KMS-11 (cell line): ENCODE measurements around the gene MAGEA1.
"Not testable (repeated sequence)": the region's sequence is repeated elsewhere in the genome, so short reads cannot be mapped to it uniquely, and the experiment has no call there.

Experiments
- H2AFZ ChIP-seq: fragments of 200-600 bp; sonication (generic); 2 replicates; pipeline ENCODE4 v1.6.1; 2016; ENCODE audit warnings: antibody characterized with exemption, mixed run types, low read depth
- H3K27ac ChIP-seq: fragments of 200-600 bp; sonication (generic); 2 replicates; pipeline ENCODE4 v1.6.1; 2016; ENCODE audit warnings: mild to moderate bottlenecking, mixed run types
- H3K27me3 ChIP-seq: fragments of 200-600 bp; sonication (generic); 2 replicates; pipeline ENCODE4 v1.6.1; 2017; ENCODE audit warnings: mild to moderate bottlenecking, low read depth, mixed run types, moderate library complexity; ENCODE audit not compliant: insufficient read depth
- H3K36me3 ChIP-seq: fragments of 200-600 bp; sonication (generic); 2 replicates; pipeline ENCODE4 v1.6.1; 2017; ENCODE audit warnings: mild to moderate bottlenecking, mixed run types; ENCODE audit not compliant: insufficient read depth
- H3K4me1 ChIP-seq: fragments of 200-600 bp; sonication (generic); 2 replicates; pipeline ENCODE4 v1.6.1; 2016; ENCODE audit warnings: mild to moderate bottlenecking, low read depth, mixed run types; ENCODE audit not compliant: poor library complexity, severe bottlenecking
- H3K4me2 ChIP-seq: fragments of 200-600 bp; sonication (generic); 2 replicates; pipeline ENCODE4 v1.7.0; 2016; ENCODE audit warnings: mild to moderate bottlenecking, mixed run types
- H3K4me3 ChIP-seq: fragments of 200-600 bp; sonication (generic); IDR thresholded peaks from 2 replicates; pipeline ENCODE4 v1.6.1; 2017; ENCODE audit warnings: low read depth, low read length, mixed read lengths; ENCODE audit not compliant: insufficient read depth
- H3K79me2 ChIP-seq: fragments of 200-600 bp; sonication (generic); 2 replicates; pipeline ENCODE4 v1.6.1; 2016; ENCODE audit warnings: low read depth, mixed run types; ENCODE audit not compliant: insufficient read depth
- H3K9ac ChIP-seq: fragments of 200-600 bp; sonication (generic); 2 replicates; pipeline ENCODE4 v1.6.1; 2016; ENCODE audit warnings: mild to moderate bottlenecking, mixed run types
- H4K20me1 ChIP-seq: fragments of 200-600 bp; sonication (generic); 2 replicates; pipeline ENCODE4 v1.6.1; 2016; ENCODE audit warnings: mild to moderate bottlenecking, mixed run types; ENCODE audit not compliant: insufficient read depth
- TF ChIP-seq, protein P1 (sequence below): fragments of 200-600 bp; sonication (generic); conservative IDR thresholded peaks from 2 replicates; pipeline ENCODE4 v1.6.1; 2017; ENCODE audit warnings: low read depth, mild to moderate bottlenecking, antibody characterized with exemption, low read length, moderate library complexity, mixed read lengths

Gene MAGEA1

GRCh38 chrX:153179131-153179530 is at the start of gene MAGEA1:
MAGEA1 (plus strand) TSS chrX:153179284; CDS start chrX:153182390, 3,106 bp downstream.
- Histone ChIP-seq H3K27me3 (no peaks in the 10 kb centered on the region), H3K36me3 (no peaks in the 10 kb centered on the region), H3K4me2 (no peak within 1 kb of the TSS), H4K20me1 (no peaks in the 10 kb centered on the region), H3K4me3 (no peak within 1 kb of the TSS), H3K9ac (no peak within 1 kb of the TSS), H3K79me2 (no peaks in the 10 kb centered on the region), H3K27ac (no peak within 1 kb of the TSS), H3K4me1 (no peaks in the 10 kb centered on the region), H2AFZ (no peak within 1 kb of the TSS)
- TF ChIP-seq, protein P1, sequence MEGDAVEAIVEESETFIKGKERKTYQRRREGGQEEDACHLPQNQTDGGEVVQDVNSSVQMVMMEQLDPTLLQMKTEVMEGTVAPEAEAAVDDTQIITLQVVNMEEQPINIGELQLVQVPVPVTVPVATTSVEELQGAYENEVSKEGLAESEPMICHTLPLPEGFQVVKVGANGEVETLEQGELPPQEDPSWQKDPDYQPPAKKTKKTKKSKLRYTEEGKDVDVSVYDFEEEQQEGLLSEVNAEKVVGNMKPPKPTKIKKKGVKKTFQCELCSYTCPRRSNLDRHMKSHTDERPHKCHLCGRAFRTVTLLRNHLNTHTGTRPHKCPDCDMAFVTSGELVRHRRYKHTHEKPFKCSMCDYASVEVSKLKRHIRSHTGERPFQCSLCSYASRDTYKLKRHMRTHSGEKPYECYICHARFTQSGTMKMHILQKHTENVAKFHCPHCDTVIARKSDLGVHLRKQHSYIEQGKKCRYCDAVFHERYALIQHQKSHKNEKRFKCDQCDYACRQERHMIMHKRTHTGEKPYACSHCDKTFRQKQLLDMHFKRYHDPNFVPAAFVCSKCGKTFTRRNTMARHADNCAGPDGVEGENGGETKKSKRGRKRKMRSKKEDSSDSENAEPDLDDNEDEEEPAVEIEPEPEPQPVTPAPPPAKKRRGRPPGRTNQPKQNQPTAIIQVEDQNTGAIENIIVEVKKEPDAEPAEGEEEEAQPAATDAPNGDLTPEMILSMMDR = no peak

DNA sequence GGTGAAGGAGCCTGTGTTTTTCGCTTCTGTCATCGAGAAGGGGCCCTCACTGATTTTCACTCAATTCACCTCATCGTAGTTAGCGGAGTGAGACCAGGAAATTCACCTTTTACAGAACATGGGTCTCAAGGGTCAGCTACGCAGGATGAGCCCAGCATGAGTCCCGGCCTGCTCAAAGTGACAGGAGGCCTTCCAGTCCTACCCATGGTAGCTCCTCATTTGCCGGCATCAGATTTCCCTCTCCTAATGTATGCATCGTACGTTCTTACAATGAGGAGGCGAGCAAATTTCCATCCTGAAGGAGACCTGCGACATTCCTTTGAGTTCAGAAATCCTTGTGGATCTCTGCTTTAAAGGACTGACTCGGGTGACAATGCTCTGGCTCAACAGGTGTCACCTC is 46.2 kb upstream of the MAGEA1 start:
- not testable (repeated sequence) for H2AFZ ChIP-seq, H3K4me2 ChIP-seq, H4K20me1 ChIP-seq, H3K79me2 ChIP-seq, H3K27ac ChIP-seq, H3K27me3 ChIP-seq, H3K9ac ChIP-seq, H3K4me3 ChIP-seq, H3K36me3 ChIP-seq, H3K4me1 ChIP-seq

DNA sequence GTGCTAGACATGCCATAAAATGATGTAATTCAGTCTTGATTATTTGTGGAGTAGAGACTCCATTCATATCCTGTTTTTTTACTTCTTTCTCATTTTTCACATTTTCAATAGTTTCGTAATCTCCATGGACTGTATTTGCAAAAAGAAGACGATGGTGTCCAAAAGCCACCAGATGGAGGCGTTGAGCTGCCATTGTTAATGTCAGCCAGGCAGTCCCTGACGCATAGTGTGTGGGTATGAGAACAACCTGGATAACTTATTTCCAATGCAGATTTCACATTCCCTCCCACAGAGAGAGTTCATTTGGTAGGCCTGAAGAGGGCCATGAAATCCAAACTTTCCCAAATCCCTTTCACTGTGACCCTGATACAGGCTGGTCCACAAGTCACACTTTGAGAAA is 40.0 kb upstream of the MAGEA1 start:
- H3K36me3 ChIP-seq = not testable (repeated sequence)

GRCh38 chrX:153146288-153146687 is 32.8 kb upstream of the MAGEA1 start:
- not testable (repeated sequence) for H3K4me3 ChIP-seq, H4K20me1 ChIP-seq, H3K9ac ChIP-seq, H3K4me2 ChIP-seq, H3K79me2 ChIP-seq, H3K27ac ChIP-seq, H2AFZ ChIP-seq, H3K36me3 ChIP-seq, H3K4me1 ChIP-seq, H3K27me3 ChIP-seq

More for the DNA sequence above, 40.0 kb upstream of the MAGEA1 start:
- not testable (repeated sequence) for H2AFZ ChIP-seq, H3K4me1 ChIP-seq, H3K4me2 ChIP-seq, H3K9ac ChIP-seq, H3K27me3 ChIP-seq, H3K27ac ChIP-seq, H3K79me2 ChIP-seq, H4K20me1 ChIP-seq, H3K4me3 ChIP-seq

DNA sequence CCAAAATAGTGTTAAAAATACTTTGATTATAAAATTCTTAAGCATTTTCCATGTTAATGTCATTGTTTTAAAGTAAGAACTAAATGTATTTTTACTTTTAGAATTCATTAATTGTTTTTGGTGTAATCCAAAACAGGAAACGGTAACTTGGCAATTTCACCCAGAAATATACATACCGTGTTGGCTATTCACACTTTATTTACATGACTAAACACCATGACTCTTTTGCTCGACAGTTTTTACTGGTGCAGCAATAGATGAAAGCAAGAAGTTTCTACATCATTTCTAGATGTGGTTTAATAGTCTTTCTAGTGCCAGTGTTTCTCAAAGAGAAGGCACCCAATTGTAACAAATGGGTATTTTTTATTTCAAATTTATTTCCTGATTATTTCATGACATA is 25.6 kb upstream of the MAGEA1 start:
- no peaks in the 10 kb centered on the region for H3K79me2 ChIP-seq
- H3K4me2 ChIP-seq = no peak overlapping the region
- TF ChIP-seq, protein P1 = no peak

GRCh38 chrX:153157450-153157849 is 21.6 kb upstream of the MAGEA1 start:
- TF ChIP-seq, protein P1 = no peak
- Histone ChIP-seq H3K79me2 (no peaks in the 10 kb centered on the region), H3K9ac (no peak overlapping the region), H2AFZ (no peak overlapping the region), H3K27ac (no peak overlapping the region), H3K36me3 (no peaks in the 10 kb centered on the region), H3K27me3 (no peaks in the 10 kb centered on the region), H3K4me2 (no peak overlapping the region), H4K20me1 (no peaks in the 10 kb centered on the region), H3K4me1 (no peaks in the 10 kb centered on the region), H3K4me3 (no peak overlapping the region)

More for the DNA sequence above, 25.6 kb upstream of the MAGEA1 start:
- H3K4me1 ChIP-seq = no peaks in the 10 kb centered on the region
- H3K27ac ChIP-seq = no peak overlapping the region
- H3K4me3 ChIP-seq = no peak overlapping the region
- no peak overlapping the region for H3K9ac ChIP-seq
- H3K27me3 ChIP-seq = no peaks in the 10 kb centered on the region
- H2AFZ ChIP-seq = no peak overlapping the region
- no peaks in the 10 kb centered on the region for H3K36me3 ChIP-seq
- no peaks in the 10 kb centered on the region for H4K20me1 ChIP-seq
